ENCODE measurements around the gene SND1. TPM values are rescaled to one million over a fixed set of nuclear protein-coding genes. Genes with fewer than 3 reads are reported as not detected.

SND1 gene
- total and polyA plus RNA-seq, 2 donors (not counting 3 experiments of a cell fraction or from before 2014, with no cell fraction given) = 116 to 249 TPM

- dilution Hi-C loops (cut with MboI; ENCODE audit: extremely low pct_ligation_motif_present, low sequenced_read_pairs) (no loop called here), intact Hi-C loops (cut with micrococcal nuclease) (no loop called here)
- Histone ChIP-seq H2AFZ (ENCODE audit: low read depth, low read length) (no peak overlapping the region), H3K27ac (ENCODE audit: insufficient read depth, low read depth, low read length) (no peak overlapping the region), H3K27me3 (ENCODE audit: control insufficient read depth in 2 of 2, insufficient read depth in 2 of 2, low read length in 2 of 2) (peaks cover 2 to 6% of the 10 kb centered on the region in 2 experiments), H3K4me2 (ENCODE audit: insufficient read depth, low read length) (no peak overlapping the region), H3K9me3 (replicated peaks; ENCODE audit: control insufficient read depth, insufficient read depth, low read length) (no peaks in the 10 kb centered on the region), H3K79me2 (ENCODE audit: control insufficient read depth, insufficient read depth, low read length) (no peaks in the 10 kb centered on the region), H3K9ac (replicated peaks; ENCODE audit: extremely low read depth, insufficient read depth, low read length) (no peak overlapping the region), H3K9me1 (replicated peaks; ENCODE audit: control insufficient read depth, extremely low read depth, insufficient read depth, low read length) (no peaks in the 10 kb centered on the region), H3K4me3 (replicated peaks in 1 of 3; ENCODE audit: insufficient read depth in 1 of 3, low read depth in 1 of 3, low read length in 3 of 3) (no peak overlapping the region), H4K20me1 (replicated peaks; ENCODE audit: control insufficient read depth, extremely low read depth, insufficient read depth, low read length) (no peaks in the 10 kb centered on the region), H3K4me1 (ENCODE audit: control insufficient read depth, extremely low read depth, insufficient read depth, low read length) (no peaks in the 10 kb centered on the region), H3K36me3 (ENCODE audit: control insufficient read depth in 2 of 2, extremely low read depth in 1 of 2, insufficient read depth in 2 of 2, low read length in 2 of 2) (no peaks in the 10 kb centered on the region)
- BruUV-seq (replicated peaks) = no TSS peak
- ChIA-PET CTCF (no interaction called here), POLR2A (no interaction called here)
- no peak for TF ChIP-seq MAX (IDR thresholded peaks at IDR 0.05; ENCODE audit: insufficient read depth, insufficient read length)
- no peak for TF ChIP-seq EZH2 (IDR thresholded peaks at IDR 0.05; ENCODE audit: borderline replicate concordance, low read depth, low read length, severe bottlenecking)
- TF ChIP-seq JUN (IDR thresholded peaks at IDR 0.05; ENCODE audit: borderline replicate concordance, insufficient read depth, insufficient read length, low read depth) = no peak
- TF ChIP-seq, protein P1, sequence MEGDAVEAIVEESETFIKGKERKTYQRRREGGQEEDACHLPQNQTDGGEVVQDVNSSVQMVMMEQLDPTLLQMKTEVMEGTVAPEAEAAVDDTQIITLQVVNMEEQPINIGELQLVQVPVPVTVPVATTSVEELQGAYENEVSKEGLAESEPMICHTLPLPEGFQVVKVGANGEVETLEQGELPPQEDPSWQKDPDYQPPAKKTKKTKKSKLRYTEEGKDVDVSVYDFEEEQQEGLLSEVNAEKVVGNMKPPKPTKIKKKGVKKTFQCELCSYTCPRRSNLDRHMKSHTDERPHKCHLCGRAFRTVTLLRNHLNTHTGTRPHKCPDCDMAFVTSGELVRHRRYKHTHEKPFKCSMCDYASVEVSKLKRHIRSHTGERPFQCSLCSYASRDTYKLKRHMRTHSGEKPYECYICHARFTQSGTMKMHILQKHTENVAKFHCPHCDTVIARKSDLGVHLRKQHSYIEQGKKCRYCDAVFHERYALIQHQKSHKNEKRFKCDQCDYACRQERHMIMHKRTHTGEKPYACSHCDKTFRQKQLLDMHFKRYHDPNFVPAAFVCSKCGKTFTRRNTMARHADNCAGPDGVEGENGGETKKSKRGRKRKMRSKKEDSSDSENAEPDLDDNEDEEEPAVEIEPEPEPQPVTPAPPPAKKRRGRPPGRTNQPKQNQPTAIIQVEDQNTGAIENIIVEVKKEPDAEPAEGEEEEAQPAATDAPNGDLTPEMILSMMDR (IDR thresholded peaks at IDR 0.05; ENCODE audit: extremely low read depth in 1 of 2, insufficient read depth in 1 of 2, low read depth in 1 of 2, low read length in 2 of 2) = no peak
- no peak for TF ChIP-seq MYC (IDR thresholded peaks at IDR 0.05; ENCODE audit: low read depth, low read length)
- no peak for TF ChIP-seq POLR2AphosphoS5 (IDR thresholded peaks at IDR 0.05; ENCODE audit: insufficient read depth, low read depth, low read length)
- DNase-seq (ENCODE audit: low read depth, low spot score) (peak; percentile 30), FAIRE-seq (no peak)
These were observed 7.5 kb upstream of the SND1 start for GRCh38 chr7:127644484-127644883.

Measured in endothelial cell of umbilical vein (primary cell).